HL-60 (cell line): Measurements from ENCODE around the gene CCER1.

Source experiments
- GABPA ChIP-seq: IDR thresholded peaks from 2 replicates; pipeline ENCODE4 v1.6.1; 2012; ENCODE audit warnings: low read depth
- POLR2AphosphoS5 ChIP-seq: IDR thresholded peaks from 2 replicates; pipeline ENCODE4 v1.6.1; 2012; ENCODE audit warnings: low read depth
- TF ChIP-seq, protein P1 (sequence below): IDR thresholded peaks from 2 replicates; pipeline ENCODE4 v1.6.1; 2012; ENCODE audit warnings: low read depth; ENCODE audit not compliant: insufficient replicate concordance
- TF ChIP-seq, protein P2 (sequence below): IDR thresholded peaks from one replicate; pipeline ENCODE4 v1.5.1; 2011; ENCODE audit warnings: low read length, control low read depth, inconsistent platforms; ENCODE audit not compliant: insufficient read depth

DNA sequence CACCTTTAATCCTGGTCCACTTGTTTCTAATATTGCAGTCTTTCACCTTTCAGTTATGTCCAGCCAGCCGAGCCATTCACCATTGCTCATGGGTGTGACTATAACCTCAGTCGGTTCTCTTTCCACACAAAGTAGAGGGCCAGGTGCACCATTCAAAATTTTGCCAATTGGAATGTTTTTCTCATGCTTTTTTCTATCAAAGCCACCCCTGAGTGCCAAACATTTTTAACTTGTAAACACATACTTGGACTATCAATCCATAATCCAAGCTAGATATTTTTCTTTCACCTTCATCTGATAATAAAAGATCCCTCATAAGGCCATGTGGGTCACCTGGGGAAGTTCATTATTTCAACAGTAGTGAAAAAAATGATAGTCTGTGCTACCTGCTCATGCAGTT, 52.4 kb downstream of the CCER1 start:
- TF ChIP-seq, protein P1, sequence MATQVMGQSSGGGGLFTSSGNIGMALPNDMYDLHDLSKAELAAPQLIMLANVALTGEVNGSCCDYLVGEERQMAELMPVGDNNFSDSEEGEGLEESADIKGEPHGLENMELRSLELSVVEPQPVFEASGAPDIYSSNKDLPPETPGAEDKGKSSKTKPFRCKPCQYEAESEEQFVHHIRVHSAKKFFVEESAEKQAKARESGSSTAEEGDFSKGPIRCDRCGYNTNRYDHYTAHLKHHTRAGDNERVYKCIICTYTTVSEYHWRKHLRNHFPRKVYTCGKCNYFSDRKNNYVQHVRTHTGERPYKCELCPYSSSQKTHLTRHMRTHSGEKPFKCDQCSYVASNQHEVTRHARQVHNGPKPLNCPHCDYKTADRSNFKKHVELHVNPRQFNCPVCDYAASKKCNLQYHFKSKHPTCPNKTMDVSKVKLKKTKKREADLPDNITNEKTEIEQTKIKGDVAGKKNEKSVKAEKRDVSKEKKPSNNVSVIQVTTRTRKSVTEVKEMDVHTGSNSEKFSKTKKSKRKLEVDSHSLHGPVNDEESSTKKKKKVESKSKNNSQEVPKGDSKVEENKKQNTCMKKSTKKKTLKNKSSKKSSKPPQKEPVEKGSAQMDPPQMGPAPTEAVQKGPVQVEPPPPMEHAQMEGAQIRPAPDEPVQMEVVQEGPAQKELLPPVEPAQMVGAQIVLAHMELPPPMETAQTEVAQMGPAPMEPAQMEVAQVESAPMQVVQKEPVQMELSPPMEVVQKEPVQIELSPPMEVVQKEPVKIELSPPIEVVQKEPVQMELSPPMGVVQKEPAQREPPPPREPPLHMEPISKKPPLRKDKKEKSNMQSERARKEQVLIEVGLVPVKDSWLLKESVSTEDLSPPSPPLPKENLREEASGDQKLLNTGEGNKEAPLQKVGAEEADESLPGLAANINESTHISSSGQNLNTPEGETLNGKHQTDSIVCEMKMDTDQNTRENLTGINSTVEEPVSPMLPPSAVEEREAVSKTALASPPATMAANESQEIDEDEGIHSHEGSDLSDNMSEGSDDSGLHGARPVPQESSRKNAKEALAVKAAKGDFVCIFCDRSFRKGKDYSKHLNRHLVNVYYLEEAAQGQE: no peak
- TF ChIP-seq, protein P2, sequence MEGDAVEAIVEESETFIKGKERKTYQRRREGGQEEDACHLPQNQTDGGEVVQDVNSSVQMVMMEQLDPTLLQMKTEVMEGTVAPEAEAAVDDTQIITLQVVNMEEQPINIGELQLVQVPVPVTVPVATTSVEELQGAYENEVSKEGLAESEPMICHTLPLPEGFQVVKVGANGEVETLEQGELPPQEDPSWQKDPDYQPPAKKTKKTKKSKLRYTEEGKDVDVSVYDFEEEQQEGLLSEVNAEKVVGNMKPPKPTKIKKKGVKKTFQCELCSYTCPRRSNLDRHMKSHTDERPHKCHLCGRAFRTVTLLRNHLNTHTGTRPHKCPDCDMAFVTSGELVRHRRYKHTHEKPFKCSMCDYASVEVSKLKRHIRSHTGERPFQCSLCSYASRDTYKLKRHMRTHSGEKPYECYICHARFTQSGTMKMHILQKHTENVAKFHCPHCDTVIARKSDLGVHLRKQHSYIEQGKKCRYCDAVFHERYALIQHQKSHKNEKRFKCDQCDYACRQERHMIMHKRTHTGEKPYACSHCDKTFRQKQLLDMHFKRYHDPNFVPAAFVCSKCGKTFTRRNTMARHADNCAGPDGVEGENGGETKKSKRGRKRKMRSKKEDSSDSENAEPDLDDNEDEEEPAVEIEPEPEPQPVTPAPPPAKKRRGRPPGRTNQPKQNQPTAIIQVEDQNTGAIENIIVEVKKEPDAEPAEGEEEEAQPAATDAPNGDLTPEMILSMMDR: no peak
- no peak for TF ChIP-seq POLR2AphosphoS5
- no peak for TF ChIP-seq GABPA
